Upper lobe of right lung (tissue), 1 donor: ENCODE results near the gene MMGT1. TPM values are rescaled to one million over a fixed set of nuclear protein-coding genes. Genes with fewer than 3 reads are reported as not detected.

Experiments used
- ATAC-seq: fragments of 200-7000 bp; cut with Tn5 transposase; one replicate; pipeline ENCODE4 v1.9.1; 2020; ENCODE audit warnings: mild to moderate bottlenecking, moderate library complexity
- DNase-seq: peaks from one replicate; pipeline ENCODE4 v3.0.0-alpha.2; 2020
- H3K27ac ChIP-seq: fragments of 200-600 bp; one replicate; pipeline ENCODE4 v1.8.0; 2022
- H3K27me3 ChIP-seq: fragments of 200-600 bp; one replicate; pipeline ENCODE4 v1.8.0; 2022; ENCODE audit warnings: mild to moderate bottlenecking
- H3K36me3 ChIP-seq: fragments of 200-600 bp; one replicate; pipeline ENCODE4 v1.8.0; 2022
- H3K4me1 ChIP-seq: fragments of 200-600 bp; one replicate; pipeline ENCODE4 v1.8.0; 2022
- H3K4me3 ChIP-seq: fragments of 200-600 bp; one replicate; pipeline ENCODE4 v1.8.0; 2022; ENCODE audit warnings: mild to moderate bottlenecking
- H3K9me3 ChIP-seq: fragments of 200-600 bp; one replicate; pipeline ENCODE4 v1.8.0; 2022
- intact Hi-C: fragments of 100-400 bp; cut with DNase I; formaldehyde crosslinking; loops from one replicate; pipeline ENCODE4 v1.11.0; 2022
- total RNA-seq: library from RNA; stranded (reverse); fragmentation: NEBNext Ultra II Directional; extraction: Animal tissue kit (Norgen Biotek cat#: 25700); gene quantifications from one replicate; pipeline ENCODE4 v1.2.1, GENCODE V29; 2021
- TF ChIP-seq, protein P1 (sequence below): fragments of 200-600 bp; IDR thresholded peaks from one replicate; pipeline ENCODE4 v1.8.0; 2022; ENCODE audit warnings: antibody characterized with exemption
- donor health status: DM: no; HTN: yes; CAD: no; lungs with severe emphysema.

Gene MMGT1
- total RNA-seq, 1 donor from 2014 or later = 30.2 TPM

GRCh38 chrX:135984256-135984655 is 10.5 kb upstream of the MMGT1 start:
- Histone ChIP-seq H3K4me1 (peaks cover 10% of the 10 kb centered on the region), H3K27ac (peak overlapping the region; percentile 76), H3K9me3 (no peaks in the 10 kb centered on the region), H3K4me3 (peak overlapping the region; percentile 66), H3K27me3 (no peaks in the 10 kb centered on the region), H3K36me3 (no peaks in the 10 kb centered on the region)
- DNase-seq (no peak), ATAC-seq (no peak)
- TF ChIP-seq, protein P1, sequence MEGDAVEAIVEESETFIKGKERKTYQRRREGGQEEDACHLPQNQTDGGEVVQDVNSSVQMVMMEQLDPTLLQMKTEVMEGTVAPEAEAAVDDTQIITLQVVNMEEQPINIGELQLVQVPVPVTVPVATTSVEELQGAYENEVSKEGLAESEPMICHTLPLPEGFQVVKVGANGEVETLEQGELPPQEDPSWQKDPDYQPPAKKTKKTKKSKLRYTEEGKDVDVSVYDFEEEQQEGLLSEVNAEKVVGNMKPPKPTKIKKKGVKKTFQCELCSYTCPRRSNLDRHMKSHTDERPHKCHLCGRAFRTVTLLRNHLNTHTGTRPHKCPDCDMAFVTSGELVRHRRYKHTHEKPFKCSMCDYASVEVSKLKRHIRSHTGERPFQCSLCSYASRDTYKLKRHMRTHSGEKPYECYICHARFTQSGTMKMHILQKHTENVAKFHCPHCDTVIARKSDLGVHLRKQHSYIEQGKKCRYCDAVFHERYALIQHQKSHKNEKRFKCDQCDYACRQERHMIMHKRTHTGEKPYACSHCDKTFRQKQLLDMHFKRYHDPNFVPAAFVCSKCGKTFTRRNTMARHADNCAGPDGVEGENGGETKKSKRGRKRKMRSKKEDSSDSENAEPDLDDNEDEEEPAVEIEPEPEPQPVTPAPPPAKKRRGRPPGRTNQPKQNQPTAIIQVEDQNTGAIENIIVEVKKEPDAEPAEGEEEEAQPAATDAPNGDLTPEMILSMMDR = no peak
- intact Hi-C loops = no loop called here

GRCh38 chrX:135982860-135983259 is 9.1 kb upstream of the MMGT1 start:
- no peak overlapping the region for H3K27ac ChIP-seq
- ATAC-seq = peak; percentile 37
- intact Hi-C loops = no loop called here
- H3K36me3 ChIP-seq = no peaks in the 10 kb centered on the region
- no peak for DNase-seq
- H3K4me3 ChIP-seq = no peak overlapping the region
- H3K4me1 ChIP-seq = peaks cover 10% of the 10 kb centered on the region
- H3K9me3 ChIP-seq = no peaks in the 10 kb centered on the region
- H3K27me3 ChIP-seq = no peaks in the 10 kb centered on the region
- TF ChIP-seq, protein P1 = no peak

- intact Hi-C loops = no loop called here
- H3K4me3 ChIP-seq = no peak overlapping the region
- H3K27me3 ChIP-seq = no peaks in the 10 kb centered on the region
- ATAC-seq (no peak), DNase-seq (no peak)
- no peaks in the 10 kb centered on the region for H3K9me3 ChIP-seq
- TF ChIP-seq, protein P1 = no peak
- no peaks in the 10 kb centered on the region for H3K36me3 ChIP-seq
- H3K4me1 ChIP-seq = peaks cover 4% of the 10 kb centered on the region
- no peak overlapping the region for H3K27ac ChIP-seq
These were observed 7.9 kb upstream of the MMGT1 start for GRCh38 chrX:135981668-135982067.

DNA sequence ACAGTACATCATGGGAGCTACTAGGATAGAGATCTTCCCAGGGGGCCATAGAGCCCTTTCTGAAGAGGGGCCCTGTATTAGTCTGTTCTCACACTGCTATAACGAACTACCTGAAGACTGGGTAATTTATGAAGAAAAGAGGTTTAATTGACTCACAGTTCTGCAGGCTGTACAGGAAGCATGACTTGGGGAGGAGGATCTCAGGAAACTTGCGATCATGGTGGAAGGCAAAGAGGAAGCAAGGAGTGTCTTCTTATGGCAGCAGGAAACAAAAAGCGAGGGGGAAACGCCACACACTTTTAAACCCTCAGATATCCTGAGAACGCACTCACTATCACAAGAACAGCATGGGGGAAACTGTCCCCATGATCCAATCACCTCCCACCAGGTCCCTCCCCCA is 7.2 kb upstream of the MMGT1 start:
- TF ChIP-seq, protein P1 = no peak
- intact Hi-C loops = no loop called here

GRCh38 chrX:135977611-135978010 is 3.8 kb upstream of the MMGT1 start:
- Histone ChIP-seq H3K4me1 (peaks cover 3% of the 10 kb centered on the region), H3K27me3 (no peaks in the 10 kb centered on the region), H3K36me3 (no peaks in the 10 kb centered on the region), H3K4me3 (no peak overlapping the region), H3K9me3 (no peaks in the 10 kb centered on the region), H3K27ac (no peak overlapping the region)
- intact Hi-C loops = no loop called here
- TF ChIP-seq, protein P1 = no peak
- no peak for ATAC-seq
- no peak for DNase-seq

More for the DNA sequence above, 7.2 kb upstream of the MMGT1 start:
- no peaks in the 10 kb centered on the region for H3K27me3 ChIP-seq
- DNase-seq (no peak), ATAC-seq (no peak)
- no peak overlapping the region for H3K27ac ChIP-seq
- H3K4me3 ChIP-seq = no peak overlapping the region
- no peaks in the 10 kb centered on the region for H3K36me3 ChIP-seq
- H3K9me3 ChIP-seq = no peaks in the 10 kb centered on the region
- peaks cover 4% of the 10 kb centered on the region for H3K4me1 ChIP-seq

GRCh38 chrX:135975421-135975820 is 1.6 kb upstream of the MMGT1 start:
- Histone ChIP-seq H3K27me3 (no peaks in the 10 kb centered on the region), H3K27ac (no peak overlapping the region), H3K9me3 (no peaks in the 10 kb centered on the region), H3K4me3 (no peak overlapping the region), H3K4me1 (peaks cover 5% of the 10 kb centered on the region), H3K36me3 (no peaks in the 10 kb centered on the region)
- DNase-seq (no peak), ATAC-seq (no peak)
- TF ChIP-seq, protein P1 = no peak
- intact Hi-C loops = no loop called here
